GM21447 (cell line): Measurements from ENCODE around the gene CES1.
"Not testable (repeated sequence)": the region's sequence is repeated elsewhere in the genome, so short reads cannot be mapped to it uniquely, and the experiment has no call there.

Source experiments
- ATAC-seq: cut with Tn5 transposase; IDR thresholded peaks from one replicate; pipeline ENCODE4 v1.9.1; 2021; ENCODE audit not compliant: unreplicated experiment

Gene CES1

GRCh38 chr16:55832773-55833691 lies at the start of gene CES1:
Gene CES1, minus strand, starts transcription at chr16:55833096. Its CDS starts 41 bp downstream, at chr16:55833055.
- ATAC-seq = no peak

GRCh38 chr16:55876854-55877253 lies 44.0 kb upstream of the CES1 start:
- no peak for ATAC-seq

- ATAC-seq = no peak
Measured at GRCh38 chr16:55875273-55875672, 42.4 kb upstream of the CES1 start, which contains the start of gene CES5A. Gene CES5A, minus strand, starts transcription at chr16:55875373. Its CDS starts 152 bp downstream, at chr16:55875221.

GRCh38 chr16:55873122-55873521 lies 40.2 kb upstream of the CES1 start:
- ATAC-seq = no peak

GRCh38 chr16:55872130-55872529 lies 39.2 kb upstream of the CES1 start:
- no peak for ATAC-seq

DNA sequence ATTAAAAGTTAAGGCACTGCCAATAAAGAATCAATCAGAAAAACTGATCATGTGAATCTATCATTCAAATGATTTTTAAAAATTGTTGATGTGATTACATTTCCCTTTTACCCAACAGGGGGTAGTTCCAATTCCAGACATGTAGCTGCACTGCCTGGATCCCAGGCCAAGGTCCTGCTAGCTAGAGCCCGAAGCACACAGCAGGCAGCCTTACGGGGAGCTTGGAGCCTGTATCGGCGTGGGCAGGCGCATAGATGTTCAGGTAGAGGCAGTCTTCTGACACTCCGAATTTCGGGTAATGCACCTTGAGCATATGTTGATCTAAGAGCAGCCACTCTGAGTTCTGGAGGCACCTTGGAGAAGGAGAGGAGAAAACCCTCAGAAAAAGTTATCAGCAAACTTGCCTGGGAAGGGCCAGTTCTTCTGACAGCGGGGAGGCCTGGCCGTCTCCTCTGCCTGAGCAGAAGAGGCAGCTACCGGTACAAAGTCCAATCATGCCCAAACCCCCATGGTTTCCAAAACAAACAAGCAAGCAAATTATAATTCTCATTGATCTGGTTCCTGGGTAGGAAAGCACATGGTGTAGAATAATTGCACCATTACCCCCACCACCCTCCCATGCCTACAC lies 38.6 kb upstream of the CES1 start:
- no peak for ATAC-seq

- no peak for ATAC-seq
Measured at GRCh38 chr16:55868980-55869379, 36.1 kb upstream of the CES1 start.

DNA sequence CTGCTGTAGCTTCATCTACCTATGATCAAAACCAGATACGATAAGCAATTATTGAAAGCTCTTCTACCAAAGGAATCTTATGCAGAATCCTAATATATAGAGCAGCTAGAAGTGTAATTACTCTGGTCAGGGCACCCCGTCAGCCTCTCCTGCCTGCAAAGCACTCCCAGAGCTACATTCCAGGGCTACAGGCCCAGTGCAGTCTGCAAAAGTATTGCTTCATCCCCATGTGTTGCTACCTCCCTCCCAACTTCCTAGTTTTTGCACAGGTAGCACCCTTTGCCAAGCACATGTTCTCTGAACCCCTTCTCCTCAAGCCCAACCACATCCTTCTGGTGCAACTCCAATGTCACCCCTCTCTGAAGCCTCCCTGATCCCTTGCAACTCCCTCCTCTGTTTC lies 35.2 kb upstream of the CES1 start:
- no peak for ATAC-seq

- ATAC-seq = no peak
Measured at GRCh38 chr16:55861288-55861687, 28.4 kb upstream of the CES1 start.

DNA sequence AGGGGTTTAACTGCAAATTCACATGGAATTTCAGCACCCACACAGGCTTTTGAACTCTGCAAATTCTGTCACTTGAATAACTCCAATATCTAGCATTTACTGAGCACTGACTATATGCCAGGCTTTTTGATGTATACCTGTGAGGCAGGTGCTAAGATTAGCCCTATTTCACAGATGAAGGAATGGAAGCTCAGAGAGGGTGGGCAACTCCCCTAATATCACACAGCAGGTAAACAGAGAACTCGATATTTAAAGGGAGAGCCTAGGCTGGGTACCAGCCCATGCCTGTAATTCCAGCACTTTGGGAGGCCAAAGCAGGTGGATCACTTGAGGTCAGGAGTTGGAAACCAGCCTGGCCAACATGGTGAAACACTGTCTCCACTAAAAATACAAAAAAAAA lies 24.8 kb upstream of the CES1 start:
- ATAC-seq = not testable (repeated sequence)

DNA sequence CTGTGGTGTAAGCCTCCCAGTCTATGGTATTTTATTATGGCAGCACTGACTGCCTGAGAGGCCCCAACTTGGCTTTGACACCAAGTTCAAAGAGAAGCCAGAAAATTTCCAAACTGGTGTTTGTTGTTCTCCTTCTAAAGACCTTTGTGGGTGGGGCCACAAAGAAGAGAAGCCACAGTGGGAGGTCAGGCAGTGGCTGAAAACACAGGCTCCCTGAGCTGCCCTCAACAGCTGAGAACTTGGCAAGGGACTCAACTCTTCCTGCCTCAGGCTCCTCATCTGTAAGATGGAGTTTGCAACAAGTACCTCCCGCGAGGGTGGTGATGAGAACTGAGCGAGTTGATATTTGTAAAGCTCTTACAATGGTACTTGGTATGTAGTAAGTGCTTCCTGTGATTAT lies 24.1 kb upstream of the CES1 start:
- no peak for ATAC-seq

DNA sequence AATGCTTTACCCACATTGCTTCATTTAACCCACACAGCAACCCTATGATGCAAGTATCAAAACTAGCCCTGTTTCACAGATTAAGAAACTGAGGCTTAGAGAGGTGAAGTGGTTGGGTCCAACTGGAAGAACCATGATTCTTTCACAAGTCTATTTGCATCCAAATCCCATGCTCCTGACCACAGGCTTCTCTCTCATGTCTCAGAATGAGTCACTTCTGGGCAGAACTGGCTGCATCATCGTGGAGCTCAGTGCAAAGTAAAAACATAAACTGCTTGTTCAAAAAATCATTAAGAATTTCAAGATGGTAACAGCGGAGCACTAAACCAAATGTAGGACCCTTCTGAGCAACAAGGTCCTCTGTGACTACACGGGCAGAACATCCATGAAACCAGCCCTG lies 20.2 kb upstream of the CES1 start:
- ATAC-seq = no peak

DNA sequence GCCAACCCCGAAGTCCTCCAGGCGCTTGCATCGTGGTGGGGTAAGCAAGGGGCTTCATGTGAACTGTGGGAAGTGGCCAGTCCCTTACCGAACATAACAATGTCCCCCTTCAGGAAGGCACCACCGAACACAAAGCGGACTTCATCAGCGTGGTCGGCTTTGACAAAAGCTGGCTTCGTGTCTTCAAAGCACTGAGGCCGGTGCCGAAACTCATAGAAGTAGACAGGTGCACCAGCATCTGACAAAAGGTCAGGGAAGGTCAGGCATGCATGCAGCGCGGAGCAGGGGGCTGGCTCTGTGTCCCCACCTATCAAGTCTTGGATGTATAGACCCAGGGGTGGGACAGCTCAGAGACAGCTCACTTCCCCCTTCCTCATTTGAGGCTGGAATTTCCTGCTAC lies 16.6 kb upstream of the CES1 start:
- no peak for ATAC-seq

GRCh38 chr16:55846598-55847346 lies 13.9 kb upstream of the CES1 start:
- no peak for ATAC-seq

- ATAC-seq = no peak
Measured at GRCh38 chr16:55843105-55843395, 10.2 kb upstream of the CES1 start.

GRCh38 chr16:55842369-55843104 lies 9.6 kb upstream of the CES1 start:
- ATAC-seq = no peak

DNA sequence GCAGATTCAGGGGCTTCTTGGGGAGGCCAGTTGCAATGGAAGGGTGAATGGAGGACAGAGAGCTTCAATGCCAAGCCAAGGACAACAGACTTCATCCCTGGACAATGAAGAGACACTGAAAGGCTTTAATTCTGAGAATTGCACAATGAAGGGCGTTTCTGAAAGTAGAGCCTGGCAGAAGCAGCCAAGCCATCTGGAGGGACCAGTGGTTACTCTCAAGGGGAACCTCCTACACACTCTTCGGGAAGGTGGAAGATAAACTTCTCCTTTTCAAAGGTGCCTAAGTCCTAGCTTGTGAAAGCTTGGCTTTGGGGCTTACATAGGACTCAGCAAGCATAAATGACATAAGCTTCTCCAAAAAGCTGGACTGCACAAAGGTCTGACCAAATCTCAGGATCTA lies 6.2 kb upstream of the CES1 start:
- no peak for ATAC-seq

GRCh38 chr16:55836158-55836611 lies 3.3 kb upstream of the CES1 start:
- no peak for ATAC-seq

DNA sequence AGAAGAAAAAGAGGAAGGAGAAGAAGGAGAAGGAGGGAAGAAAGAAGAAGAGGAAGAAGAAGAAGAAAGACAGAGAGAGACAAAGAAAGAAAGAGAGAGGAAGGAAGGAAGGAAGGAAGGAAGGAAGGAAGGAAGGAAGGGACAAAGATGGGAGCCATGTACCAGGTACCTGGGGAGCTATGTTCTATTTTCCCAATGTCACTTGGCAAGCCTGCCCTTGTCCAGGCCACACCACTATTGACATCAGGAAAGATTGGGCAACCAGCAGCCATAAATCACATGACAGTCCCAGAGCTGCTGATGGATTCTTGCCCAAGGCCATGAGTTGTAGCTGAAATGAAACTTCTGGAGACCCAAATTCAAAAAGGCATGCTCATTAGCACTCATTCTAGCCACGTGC lies 2.7 kb upstream of the CES1 start:
- no peak for ATAC-seq

DNA sequence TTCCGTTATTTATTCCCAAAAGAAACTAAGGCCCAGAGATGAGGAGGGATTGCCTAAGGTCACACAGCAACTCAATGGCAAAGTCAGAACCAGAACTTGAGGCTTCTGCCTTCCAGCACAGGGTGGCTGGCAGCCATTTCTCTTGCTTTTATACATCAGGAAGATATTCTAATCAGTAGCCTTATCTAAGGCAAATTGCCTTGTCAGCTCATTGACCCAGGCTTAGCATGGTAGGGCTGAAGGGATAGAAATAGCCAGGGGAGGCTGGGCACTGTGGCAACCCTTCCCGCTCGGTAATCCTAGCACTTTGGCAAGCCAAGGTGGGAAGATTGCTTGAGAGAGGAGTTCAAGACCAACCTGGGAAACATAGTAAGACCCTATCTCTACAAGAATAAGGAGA lies 2.3 kb upstream of the CES1 start:
- not testable (repeated sequence) for ATAC-seq

GRCh38 chr16:55834049-55834448 lies 1.2 kb upstream of the CES1 start:
- ATAC-seq = peak; percentile 84
